Neuron (in vitro differentiated cells): ENCODE measurements around the gene GUCY1B1.

Experiments
- H2AFZ ChIP-seq: one replicate; pipeline ENCODE4 v1.6.1; 2013; ENCODE audit warnings: low read depth, mild to moderate bottlenecking, inconsistent platforms, low read length, moderate library complexity
- H3K27me3 ChIP-seq: one replicate; pipeline ENCODE4 v1.6.1; 2013; ENCODE audit warnings: low read length; ENCODE audit not compliant: insufficient read depth
- H3K36me3 ChIP-seq: one replicate; pipeline ENCODE4 v1.6.1; 2013; ENCODE audit warnings: low read length; ENCODE audit not compliant: insufficient read depth
- H3K4me1 ChIP-seq: one replicate; pipeline ENCODE4 v1.6.1; 2013; ENCODE audit warnings: low read length; ENCODE audit not compliant: insufficient read depth
- H3K4me3 ChIP-seq: 2 replicates; pipeline ENCODE4 v1.5.1; 2013; ENCODE audit warnings: mild to moderate bottlenecking, low read length, moderate library complexity
- H3K9me3 ChIP-seq: one replicate; pipeline ENCODE4 v1.6.1; 2013; ENCODE audit warnings: low read length

The GUCY1B1 gene

GRCh38 chr4:155742310-155743015 lies 16.4 kb upstream of the GUCY1B1 start:
- H3K4me3 ChIP-seq: no peak overlapping the region
- H3K36me3 ChIP-seq: no peaks in the 10 kb centered on the region
- H3K9me3 ChIP-seq: no peaks in the 10 kb centered on the region
- H3K27me3 ChIP-seq: no peaks in the 10 kb centered on the region
- no peak overlapping the region for H2AFZ ChIP-seq
- no peaks in the 10 kb centered on the region for H3K4me1 ChIP-seq

GRCh38 chr4:155745984-155746383 lies 12.8 kb upstream of the GUCY1B1 start:
- H3K27me3 ChIP-seq: no peaks in the 10 kb centered on the region
- no peaks in the 10 kb centered on the region for H3K9me3 ChIP-seq
- no peak overlapping the region for H3K4me3 ChIP-seq
- H2AFZ ChIP-seq: no peak overlapping the region
- H3K4me1 ChIP-seq: no peaks in the 10 kb centered on the region
- H3K36me3 ChIP-seq: no peaks in the 10 kb centered on the region

- Histone ChIP-seq H3K27me3 (no peaks in the 10 kb centered on the region), H2AFZ (no peak overlapping the region), H3K4me1 (no peaks in the 10 kb centered on the region), H3K4me3 (no peak overlapping the region), H3K36me3 (no peaks in the 10 kb centered on the region), H3K9me3 (no peaks in the 10 kb centered on the region)
Observed at GRCh38 chr4:155748039-155748438, 10.8 kb upstream of the GUCY1B1 start.

GRCh38 chr4:155749041-155749440 lies 9.8 kb upstream of the GUCY1B1 start:
- no peaks in the 10 kb centered on the region for H3K27me3 ChIP-seq
- no peaks in the 10 kb centered on the region for H3K9me3 ChIP-seq
- H3K36me3 ChIP-seq: no peaks in the 10 kb centered on the region
- no peak overlapping the region for H3K4me3 ChIP-seq
- H3K4me1 ChIP-seq: no peaks in the 10 kb centered on the region
- no peak overlapping the region for H2AFZ ChIP-seq

DNA sequence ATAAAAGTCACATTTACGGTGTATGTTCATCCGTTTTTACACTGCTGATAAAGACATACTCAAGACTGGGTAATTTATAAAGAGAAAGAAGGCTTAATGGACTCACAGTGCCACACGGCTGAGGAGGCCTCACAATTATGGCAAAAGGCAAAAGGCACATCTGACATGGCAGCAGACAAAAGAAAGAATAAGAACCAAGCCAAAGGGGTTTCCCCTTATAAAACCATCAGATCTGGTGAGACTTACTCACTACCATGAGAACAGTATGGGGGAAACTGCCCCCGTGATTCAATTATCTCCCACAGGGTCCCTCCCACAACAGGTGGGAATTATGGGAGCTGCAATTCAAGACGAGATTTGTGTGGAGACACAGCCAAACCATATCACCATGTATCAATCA lies 7.3 kb upstream of the GUCY1B1 start:
- no peaks in the 10 kb centered on the region for H3K9me3 ChIP-seq
- H3K36me3 ChIP-seq: no peaks in the 10 kb centered on the region
- no peaks in the 10 kb centered on the region for H3K27me3 ChIP-seq
- no peaks in the 10 kb centered on the region for H3K4me1 ChIP-seq
- no peak overlapping the region for H2AFZ ChIP-seq
- H3K4me3 ChIP-seq: no peak overlapping the region

DNA sequence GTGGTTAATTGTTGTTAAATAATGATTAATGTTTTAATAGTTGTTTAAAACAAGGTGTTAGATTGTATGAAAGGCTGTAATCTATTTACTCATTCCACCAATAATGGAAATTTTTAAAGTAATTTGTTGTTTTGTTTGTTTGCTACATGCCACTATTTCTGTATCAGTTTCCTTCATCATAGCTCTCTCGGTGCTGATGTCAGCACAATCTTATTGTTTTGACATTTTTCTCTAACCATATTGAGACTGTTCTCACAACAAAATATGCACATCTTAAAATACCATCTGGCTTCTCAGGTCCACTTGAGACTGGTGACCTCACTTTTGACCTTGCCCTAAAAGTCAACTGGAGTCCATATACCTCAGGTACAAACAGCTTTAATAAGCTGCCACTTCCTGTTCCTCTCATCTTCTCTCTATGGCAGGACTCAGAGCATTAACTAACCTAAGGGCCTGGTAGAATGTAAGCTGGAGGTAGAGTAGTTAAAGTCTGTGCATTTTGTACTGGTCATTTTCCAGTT lies 1.0 kb upstream of the GUCY1B1 start:
- Histone ChIP-seq H3K4me1 (peaks cover 4% of the 10 kb centered on the region), H3K9me3 (no peaks in the 10 kb centered on the region), H3K27me3 (no peaks in the 10 kb centered on the region), H3K36me3 (no peaks in the 10 kb centered on the region), H3K4me3 (no peak overlapping the region), H2AFZ (no peak overlapping the region)

DNA sequence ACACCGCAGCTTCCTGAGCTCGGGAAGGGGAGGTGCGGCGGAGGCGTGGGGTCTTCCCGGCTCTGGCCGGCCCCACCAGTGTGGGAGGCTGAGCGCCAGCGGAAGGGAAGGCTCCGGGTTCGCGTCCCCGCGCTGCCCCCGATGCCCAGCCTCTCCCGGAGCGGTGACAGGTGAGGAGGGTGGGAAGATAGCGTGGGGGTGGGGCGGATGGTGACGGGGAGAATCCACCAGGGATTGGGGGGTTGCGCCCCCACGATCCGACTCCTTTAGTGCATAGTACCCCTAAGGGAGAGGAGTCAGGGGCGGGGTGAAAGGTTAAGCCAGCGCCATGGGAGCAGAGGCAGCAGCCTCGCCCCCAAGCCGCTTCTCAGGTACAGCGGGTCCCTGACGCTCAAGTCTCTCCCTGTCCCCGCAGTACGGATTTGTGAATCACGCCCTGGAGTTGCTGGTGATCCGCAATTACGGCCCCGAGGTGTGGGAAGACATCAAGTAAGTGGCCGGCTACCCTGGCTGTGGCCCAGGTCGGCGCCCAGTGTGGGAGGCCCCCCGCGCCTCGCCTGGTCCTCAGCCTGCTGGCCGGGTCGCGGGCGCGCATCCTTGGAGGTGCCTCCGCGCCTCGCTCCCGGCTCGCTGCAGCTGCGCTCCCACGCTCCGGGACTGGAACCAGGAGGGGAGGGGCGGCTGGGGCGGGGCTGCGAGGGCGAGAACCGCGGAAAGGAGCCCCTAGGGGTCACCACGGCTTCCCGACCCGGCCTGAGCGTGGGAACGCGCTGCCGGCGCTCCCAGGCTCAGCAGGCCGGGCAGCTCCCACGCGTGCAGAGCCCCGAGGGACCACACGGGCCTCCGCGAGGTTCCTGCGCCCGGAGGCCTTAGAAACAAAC lies 791 bp downstream of the GUCY1B1 start:
- Histone ChIP-seq H3K27me3 (no peaks in the 10 kb centered on the region), H3K4me3 (peak overlapping the region; percentile 51), H3K4me1 (peaks cover 4% of the 10 kb centered on the region), H2AFZ (peak overlapping the region; percentile 83), H3K36me3 (no peaks in the 10 kb centered on the region), H3K9me3 (no peaks in the 10 kb centered on the region)

DNA sequence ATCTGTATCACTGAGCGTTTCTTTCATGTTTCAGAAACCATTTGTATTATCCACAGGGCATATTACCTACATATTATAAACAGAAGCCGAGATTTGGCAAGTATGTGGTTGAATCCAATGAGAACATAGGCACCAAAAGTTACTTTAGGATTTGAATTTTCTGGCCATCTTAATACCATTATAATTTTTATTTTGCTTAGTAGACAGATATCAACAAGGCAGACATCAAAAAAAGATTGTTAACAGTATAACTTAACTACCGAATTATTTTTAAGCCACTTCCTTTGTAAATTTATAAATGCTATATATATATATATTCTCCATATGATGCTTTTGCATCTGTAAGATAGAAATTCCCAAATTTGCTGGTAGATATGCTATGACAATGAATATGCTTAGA lies 2.2 kb downstream of the GUCY1B1 start:
- Histone ChIP-seq H3K4me1 (peaks cover 4% of the 10 kb centered on the region), H2AFZ (no peak overlapping the region), H3K4me3 (no peak overlapping the region)

DNA sequence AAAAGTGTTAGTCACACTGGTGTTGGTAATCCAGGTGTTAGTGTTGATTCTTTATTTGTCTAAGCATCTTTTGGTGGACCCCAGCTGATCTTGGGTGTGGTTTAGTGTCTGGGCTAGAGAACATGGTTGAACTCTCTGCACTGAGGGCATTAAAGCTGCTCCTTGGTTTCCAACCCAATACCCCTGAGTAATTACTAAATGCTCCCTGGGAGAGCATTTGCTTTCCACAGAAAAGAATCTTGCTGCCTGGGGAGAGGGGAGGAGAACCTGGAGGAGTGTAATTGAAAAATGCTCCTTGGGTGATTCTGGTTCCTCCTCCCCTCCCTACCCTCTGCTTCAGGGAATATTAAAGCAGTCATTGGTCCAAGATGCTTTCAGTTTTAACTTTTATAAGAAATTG lies 3.1 kb downstream of the GUCY1B1 start:
- H3K27me3 ChIP-seq: no peaks in the 10 kb centered on the region
- H3K9me3 ChIP-seq: no peaks in the 10 kb centered on the region
- no peaks in the 10 kb centered on the region for H3K36me3 ChIP-seq
- H2AFZ ChIP-seq: no peak overlapping the region
- peaks cover 4% of the 10 kb centered on the region for H3K4me1 ChIP-seq
- no peak overlapping the region for H3K4me3 ChIP-seq

More for the DNA sequence above, 2.2 kb downstream of the GUCY1B1 start:
- no peaks in the 10 kb centered on the region for H3K9me3 ChIP-seq
- H3K27me3 ChIP-seq: no peaks in the 10 kb centered on the region
- no peaks in the 10 kb centered on the region for H3K36me3 ChIP-seq

GRCh38 chr4:155762334-155762733 lies 3.5 kb downstream of the GUCY1B1 start:
- no peaks in the 10 kb centered on the region for H3K36me3 ChIP-seq

GRCh38 chr4:155763551-155763950 lies 4.7 kb downstream of the GUCY1B1 start:
- H3K4me3 ChIP-seq: no peak overlapping the region
- H3K27me3 ChIP-seq: no peaks in the 10 kb centered on the region
- no peaks in the 10 kb centered on the region for H3K36me3 ChIP-seq
- no peak overlapping the region for H2AFZ ChIP-seq
- H3K4me1 ChIP-seq: peaks cover 4% of the 10 kb centered on the region
- H3K9me3 ChIP-seq: no peaks in the 10 kb centered on the region

More at GRCh38 chr4:155762334-155762733, 3.5 kb downstream of the GUCY1B1 start:
- Histone ChIP-seq H3K27me3 (no peaks in the 10 kb centered on the region), H2AFZ (no peak overlapping the region), H3K4me1 (peaks cover 4% of the 10 kb centered on the region), H3K9me3 (no peaks in the 10 kb centered on the region), H3K4me3 (no peak overlapping the region)

DNA sequence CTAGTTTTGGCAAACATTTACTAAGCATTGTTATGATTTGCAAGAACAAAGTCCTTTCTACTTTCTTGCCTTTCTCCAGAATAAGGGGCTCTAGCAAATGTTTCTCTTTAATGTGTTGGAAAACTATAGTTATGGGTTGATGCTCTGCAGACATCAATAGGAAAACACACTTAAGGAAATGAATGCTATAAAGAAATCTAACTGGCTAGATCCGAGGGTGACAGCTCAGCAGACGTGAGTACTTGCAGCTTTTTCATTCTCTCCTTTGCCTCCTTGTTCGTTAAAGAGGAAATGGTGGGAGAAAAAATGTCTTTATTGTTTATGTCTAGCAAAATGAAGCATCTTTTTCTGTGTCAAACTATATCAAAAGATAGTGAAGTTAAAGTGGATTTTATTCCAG lies 6.3 kb downstream of the GUCY1B1 start:
- no peak overlapping the region for H3K4me3 ChIP-seq
- no peaks in the 10 kb centered on the region for H3K36me3 ChIP-seq
- H3K27me3 ChIP-seq: no peaks in the 10 kb centered on the region
- no peak overlapping the region for H2AFZ ChIP-seq
- H3K9me3 ChIP-seq: no peaks in the 10 kb centered on the region
- H3K4me1 ChIP-seq: no peaks in the 10 kb centered on the region

DNA sequence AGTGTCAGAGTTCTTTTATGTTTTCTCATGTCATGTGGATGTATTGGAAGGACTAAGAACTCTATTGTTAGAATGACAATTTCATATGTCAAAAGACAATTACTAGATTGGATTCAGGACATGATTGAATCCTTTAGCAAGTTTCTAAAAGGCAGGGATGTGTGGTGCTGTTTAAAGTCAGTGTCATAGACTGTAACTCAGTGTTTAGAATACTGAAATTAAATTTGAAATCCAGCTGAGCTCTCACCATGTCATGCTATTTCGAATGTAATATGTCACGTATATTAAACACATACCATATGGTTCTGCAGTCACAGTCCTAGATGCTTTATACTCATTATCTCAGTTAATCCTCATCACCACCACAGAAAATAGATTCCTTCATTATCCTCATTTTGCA lies 7.8 kb downstream of the GUCY1B1 start:
- no peaks in the 10 kb centered on the region for H3K9me3 ChIP-seq
- H3K4me1 ChIP-seq: no peaks in the 10 kb centered on the region
- no peaks in the 10 kb centered on the region for H3K36me3 ChIP-seq
- no peak overlapping the region for H2AFZ ChIP-seq
- no peak overlapping the region for H3K4me3 ChIP-seq
- no peaks in the 10 kb centered on the region for H3K27me3 ChIP-seq
